Hepatocyte (in vitro differentiated cells): ENCODE data around the gene SCAF4. TPM values are rescaled to one million over a fixed set of nuclear protein-coding genes. Genes with fewer than 3 reads are reported as not detected.

Source experiments
- DNase-seq: peaks from one replicate; pipeline ENCODE4 v3.0.0-alpha.2; 2016; ENCODE audit warnings: low spot score
- H2AFZ ChIP-seq: fragments of 200-600 bp; sonication (generic); 2 replicates; pipeline ENCODE4 v1.6.0; 2016; ENCODE audit warnings: antibody characterized with exemption, mild to moderate bottlenecking
- H3K27ac ChIP-seq: fragments of 200-600 bp; sonication (generic); 2 replicates; pipeline ENCODE4 v1.5.1; 2016; ENCODE audit warnings: mild to moderate bottlenecking
- H3K27me3 ChIP-seq: fragments of 200-600 bp; sonication (generic); 2 replicates; pipeline ENCODE4 v1.6.1; 2016
- H3K36me3 ChIP-seq: fragments of 200-600 bp; sonication (generic); replicated peaks from 2 replicates; pipeline ENCODE4 v1.5.1; 2016; ENCODE audit warnings: low read depth; ENCODE audit not compliant: insufficient read depth
- H3K4me1 ChIP-seq: fragments of 200-600 bp; sonication (generic); 2 replicates; pipeline ENCODE4 v1.5.1; 2016; ENCODE audit warnings: mild to moderate bottlenecking, moderate library complexity; ENCODE audit not compliant: insufficient read depth
- H3K4me2 ChIP-seq: fragments of 200-600 bp; sonication (generic); 2 replicates; pipeline ENCODE4 v1.6.0; 2016
- H3K4me3 ChIP-seq: fragments of 200-600 bp; sonication (generic); 2 replicates; pipeline ENCODE4 v1.5.1; 2016; ENCODE audit warnings: mild to moderate bottlenecking
- H3K79me2 ChIP-seq: fragments of 200-600 bp; sonication (generic); 2 replicates; pipeline ENCODE4 v1.6.0; 2017; ENCODE audit warnings: mild to moderate bottlenecking
- H3K9me2 ChIP-seq: fragments of 200-600 bp; sonication (generic); replicated peaks from 2 replicates; pipeline ENCODE4 v1.6.0; 2017; ENCODE audit warnings: mild to moderate bottlenecking; ENCODE audit not compliant: insufficient read depth
- H3K9me3 ChIP-seq: fragments of 200-600 bp; sonication (generic); 2 replicates; pipeline ENCODE4 v1.5.1; 2016; ENCODE audit warnings: low read depth, mild to moderate bottlenecking
- H4K20me1 ChIP-seq: fragments of 200-600 bp; sonication (generic); 2 replicates; pipeline ENCODE4 v1.6.0; 2016; ENCODE audit warnings: mild to moderate bottlenecking; ENCODE audit not compliant: insufficient read depth, poor library complexity, severe bottlenecking
- CTCF ChIP-seq: fragments of 200-600 bp; sonication (generic); IDR thresholded peaks from 2 replicates; pipeline ENCODE4 v1.5.1; 2016; ENCODE audit warnings: antibody characterized with exemption, mild to moderate bottlenecking; ENCODE audit not compliant: poor library complexity
- EZH2 ChIP-seq: fragments of 200-600 bp; sonication (generic); IDR thresholded peaks from 2 replicates; pipeline ENCODE4 v1.6.1; 2016; ENCODE audit warnings: antibody characterized with exemption, mild to moderate bottlenecking, borderline replicate concordance
- EZH2phosphoT487 ChIP-seq: fragments of 200-600 bp; sonication (generic); IDR thresholded peaks from one replicate; pipeline ENCODE4 v1.6.1; 2018; ENCODE audit warnings: antibody characterized with exemption, mild to moderate bottlenecking, low read depth, moderate library complexity; ENCODE audit not compliant: unreplicated experiment, severe bottlenecking
- WGBS: methylation state at CpG from one replicate; pipeline ENCODE4 v1.1.6; 2016; ENCODE audit warnings: low lambda C conversion rate; ENCODE audit errors: missing lambda C conversion rate; 5-methylcytosine and 5-hydroxymethylcytosine counted together
- polyA plus RNA-seq: library from polyadenylated mRNA; unstranded; fragments of >200 nt; fragmentation: Nextera tagmentation; extraction: Ambion mirVana; gene quantifications from 2 replicates; pipeline ENCODE4 v1.2.1, GENCODE V29; 2016
- total RNA-seq: library from RNA; depleted of rRNA; stranded (reverse); fragments of >200 nt; gene quantifications from 2 replicates; pipeline ENCODE4 v1.2.3, GENCODE V29; 2014

The SCAF4 gene
- total and polyA plus RNA-seq, 2 experiments from 2014 or later: 18.7 to 33.1 TPM

GRCh38 chr21:31693222-31693621 is 38.7 kb downstream of the SCAF4 start:
- WGBS: 98% methylated on average over 16 of the region's 16 CpGs
- no peaks in the 10 kb centered on the region for H3K36me3 ChIP-seq
- no peak for DNase-seq
- H3K79me2 ChIP-seq: peaks cover 10% of the 10 kb centered on the region
- no peak overlapping the region for H3K27ac ChIP-seq
- H3K4me1 ChIP-seq: no peaks in the 10 kb centered on the region
- no peak overlapping the region for H2AFZ ChIP-seq
- no peak overlapping the region for H3K4me2 ChIP-seq
- no peaks in the 10 kb centered on the region for H3K9me2 ChIP-seq
- no peaks in the 10 kb centered on the region for H3K9me3 ChIP-seq
- TF ChIP-seq EZH2phosphoT487 (no peak), EZH2 (no peak), CTCF (no peak)
- H3K4me3 ChIP-seq: no peak overlapping the region
- peaks cover 4% of the 10 kb centered on the region for H4K20me1 ChIP-seq
- H3K27me3 ChIP-seq: no peaks in the 10 kb centered on the region

- TF ChIP-seq EZH2phosphoT487 (no peak), EZH2 (no peak), CTCF (no peak)
- Histone ChIP-seq H3K27me3 (no peaks in the 10 kb centered on the region), H2AFZ (no peak overlapping the region), H4K20me1 (no peaks in the 10 kb centered on the region), H3K9me3 (no peaks in the 10 kb centered on the region), H3K4me2 (no peak overlapping the region), H3K79me2 (peaks cover 16% of the 10 kb centered on the region), H3K4me3 (no peak overlapping the region), H3K9me2 (no peaks in the 10 kb centered on the region), H3K4me1 (no peaks in the 10 kb centered on the region), H3K36me3 (no peaks in the 10 kb centered on the region), H3K27ac (no peak overlapping the region)
- no peak for DNase-seq
- whole genome bisulfite sequencing: 96% methylated on average over 5 of the region's 5 CpGs
These were observed 43.1 kb downstream of the SCAF4 start for GRCh38 chr21:31688603-31689368.

GRCh38 chr21:31687108-31687507 is 44.8 kb downstream of the SCAF4 start:
- no peak for DNase-seq
- no peak for TF ChIP-seq EZH2
- no peak for TF ChIP-seq CTCF
- TF ChIP-seq EZH2phosphoT487: no peak
- H3K4me3 ChIP-seq: no peak overlapping the region
- peaks cover 16% of the 10 kb centered on the region for H3K79me2 ChIP-seq
- no peak overlapping the region for H2AFZ ChIP-seq
- no peaks in the 10 kb centered on the region for H3K9me2 ChIP-seq
- no peaks in the 10 kb centered on the region for H3K9me3 ChIP-seq
- H3K4me2 ChIP-seq: no peak overlapping the region
- H3K27ac ChIP-seq: no peak overlapping the region
- H3K27me3 ChIP-seq: no peaks in the 10 kb centered on the region
- no peaks in the 10 kb centered on the region for H3K36me3 ChIP-seq
- H4K20me1 ChIP-seq: no peaks in the 10 kb centered on the region
- H3K4me1 ChIP-seq: no peaks in the 10 kb centered on the region
- 96% methylated on average over 2 of the region's 2 CpGs for WGBS
